Activated CD4-positive, alpha-beta T cell treated with anti-CD3 and anti-CD28 coated beads, Interleukin-2, amount 10 ng/mL, durations not matched to agents 24 days and 14 days (primary cell): ENCODE measurements around the gene STX8. TPM values are rescaled to one million over a fixed set of nuclear protein-coding genes. Genes with fewer than 3 reads are reported as not detected.

Experiments used
- DNase-seq: peaks from one replicate; pipeline ENCODE4 v3.0.0; 2022
- H3K27ac Mint-ChIP-seq: one replicate; pipeline ENCODE4 v1.8.0; 2022; ENCODE audit warnings: mild to moderate bottlenecking, mixed read lengths
- H3K27me3 Mint-ChIP-seq: one replicate; pipeline ENCODE4 v1.8.0; 2022; ENCODE audit warnings: mixed read lengths
- H3K36me3 Mint-ChIP-seq: one replicate; pipeline ENCODE4 v1.8.0; 2022; ENCODE audit warnings: low read depth, mild to moderate bottlenecking, mixed read lengths
- H3K4me1 Mint-ChIP-seq: one replicate; pipeline ENCODE4 v1.8.0; 2021; ENCODE audit warnings: mixed read lengths
- H3K4me3 Mint-ChIP-seq: one replicate; pipeline ENCODE4 v1.8.0; 2022; ENCODE audit warnings: mild to moderate bottlenecking, moderate library complexity, mixed read lengths
- H3K9me3 Mint-ChIP-seq: one replicate; pipeline ENCODE4 v1.8.0; 2021; ENCODE audit warnings: mixed read lengths
- intact Hi-C: fragments of 100-400 bp; cut with micrococcal nuclease; formaldehyde crosslinking; loops from one replicate; pipeline ENCODE4 v1.15.1; 2023
- total RNA-seq: library from RNA; stranded (reverse); gene quantifications from 2 replicates; pipeline ENCODE4 v1.2.3, GENCODE V29; 2022

STX8 gene
- total RNA-seq, 1 donor from 2014 or later = 45.9 TPM

GRCh38 chr17:9284884-9285283 is 290.7 kb downstream of the STX8 start:
- H3K27me3 Mint-ChIP-seq = no peaks in the 10 kb centered on the region
- no peak overlapping the region for H3K4me3 Mint-ChIP-seq
- H3K36me3 Mint-ChIP-seq = no peaks in the 10 kb centered on the region
- peaks cover 14% of the 10 kb centered on the region for H3K4me1 Mint-ChIP-seq
- DNase-seq = no peak
- H3K9me3 Mint-ChIP-seq = no peaks in the 10 kb centered on the region
- no peak overlapping the region for H3K27ac Mint-ChIP-seq
- intact Hi-C loops = no loop called here

- no peaks in the 10 kb centered on the region for H3K27me3 Mint-ChIP-seq
- H3K4me3 Mint-ChIP-seq = no peak overlapping the region
- no peaks in the 10 kb centered on the region for H3K36me3 Mint-ChIP-seq
- H3K27ac Mint-ChIP-seq = no peak overlapping the region
- no peak for DNase-seq
- H3K9me3 Mint-ChIP-seq = no peaks in the 10 kb centered on the region
- intact Hi-C loops = no loop called here
- peaks cover 4% of the 10 kb centered on the region for H3K4me1 Mint-ChIP-seq
Measured at GRCh38 chr17:9283909-9284308, 291.7 kb downstream of the STX8 start.

- intact Hi-C loops = no loop called here
- Mint-ChIP-seq H3K27ac (no peak overlapping the region), H3K4me1 (peaks cover 2% of the 10 kb centered on the region), H3K36me3 (no peaks in the 10 kb centered on the region), H3K4me3 (no peak overlapping the region), H3K27me3 (no peaks in the 10 kb centered on the region), H3K9me3 (no peaks in the 10 kb centered on the region)
- no peak for DNase-seq
Measured at GRCh38 chr17:9279893-9280292, 295.7 kb downstream of the STX8 start.

- intact Hi-C loops = loop anchor here (1.0 to 5.0 kb wide), 3 partner anchors 14 to 38 kb away; no protein-coding TSS in a partner anchor
- H3K4me3 Mint-ChIP-seq = no peak overlapping the region
- H3K9me3 Mint-ChIP-seq = no peaks in the 10 kb centered on the region
- peaks cover 16% of the 10 kb centered on the region for H3K4me1 Mint-ChIP-seq
- no peaks in the 10 kb centered on the region for H3K27me3 Mint-ChIP-seq
- no peak overlapping the region for H3K27ac Mint-ChIP-seq
- no peaks in the 10 kb centered on the region for H3K36me3 Mint-ChIP-seq
- DNase-seq = no peak
Measured at GRCh38 chr17:9274973-9275372, 300.6 kb downstream of the STX8 start.

DNA sequence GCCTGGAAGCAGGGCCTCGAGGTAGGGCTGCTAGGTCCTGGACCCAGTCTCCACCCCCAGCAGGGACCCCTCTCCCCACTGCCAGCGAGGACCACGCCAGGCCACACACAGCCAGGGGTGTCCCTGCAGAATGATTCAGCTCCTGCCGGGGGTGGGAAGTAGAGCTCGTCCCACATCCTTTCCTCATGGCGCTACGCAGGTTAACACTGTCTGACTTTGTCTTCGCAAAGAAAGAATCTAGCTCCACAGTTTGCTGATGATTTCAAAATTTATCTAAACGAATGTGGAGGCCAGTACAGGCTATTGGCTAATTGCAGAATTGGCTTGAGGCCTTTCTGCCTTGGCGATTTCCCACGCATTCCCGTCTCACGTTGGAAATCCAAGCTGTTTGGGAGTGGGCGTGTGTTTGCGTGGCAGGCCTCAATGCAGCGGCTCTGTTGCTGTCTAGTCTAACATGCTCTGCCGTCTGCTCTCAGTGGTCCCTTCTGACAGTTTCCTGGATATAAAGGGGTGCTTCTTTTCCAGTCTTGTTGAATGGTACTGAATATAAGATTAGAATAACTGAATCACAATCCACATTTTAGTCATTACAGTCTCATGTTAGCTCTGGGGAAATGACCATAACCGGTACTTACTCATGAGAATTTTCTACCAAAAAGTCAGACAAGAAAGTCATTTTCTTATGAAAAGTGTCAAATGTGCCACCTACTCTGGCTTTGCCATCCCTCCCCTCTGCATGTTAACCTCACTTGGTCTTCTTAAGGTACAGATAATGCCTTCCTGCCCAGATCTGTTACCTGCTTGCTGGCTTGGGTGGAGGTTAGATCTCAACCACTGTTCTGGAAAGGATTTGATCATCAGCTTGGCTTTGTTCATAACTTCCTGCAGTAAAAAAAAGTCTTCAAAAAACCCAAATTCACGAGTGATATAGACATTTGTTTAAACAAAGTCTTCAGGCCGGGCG is 301.9 kb downstream of the STX8 start:
- DNase-seq = no peak
- intact Hi-C loops = loop anchor here (1.0 to 5.0 kb wide), 3 partner anchors 16 to 36 kb away; no protein-coding TSS in a partner anchor
- Mint-ChIP-seq H3K4me1 (peaks cover 16% of the 10 kb centered on the region), H3K4me3 (peak overlapping the region; percentile 27), H3K9me3 (no peaks in the 10 kb centered on the region), H3K27ac (peak overlapping the region; percentile 88), H3K36me3 (no peaks in the 10 kb centered on the region), H3K27me3 (no peaks in the 10 kb centered on the region)

- peaks cover 16% of the 10 kb centered on the region for H3K4me1 Mint-ChIP-seq
- no peaks in the 10 kb centered on the region for H3K36me3 Mint-ChIP-seq
- H3K27me3 Mint-ChIP-seq = no peaks in the 10 kb centered on the region
- no peak overlapping the region for H3K27ac Mint-ChIP-seq
- intact Hi-C loops = loop anchor here (5.0 kb wide), 1 partner anchor 35 kb away; no protein-coding TSS in a partner anchor
- no peak overlapping the region for H3K4me3 Mint-ChIP-seq
- no peaks in the 10 kb centered on the region for H3K9me3 Mint-ChIP-seq
- no peak for DNase-seq
Measured at GRCh38 chr17:9272501-9273200, 303.0 kb downstream of the STX8 start.

DNA sequence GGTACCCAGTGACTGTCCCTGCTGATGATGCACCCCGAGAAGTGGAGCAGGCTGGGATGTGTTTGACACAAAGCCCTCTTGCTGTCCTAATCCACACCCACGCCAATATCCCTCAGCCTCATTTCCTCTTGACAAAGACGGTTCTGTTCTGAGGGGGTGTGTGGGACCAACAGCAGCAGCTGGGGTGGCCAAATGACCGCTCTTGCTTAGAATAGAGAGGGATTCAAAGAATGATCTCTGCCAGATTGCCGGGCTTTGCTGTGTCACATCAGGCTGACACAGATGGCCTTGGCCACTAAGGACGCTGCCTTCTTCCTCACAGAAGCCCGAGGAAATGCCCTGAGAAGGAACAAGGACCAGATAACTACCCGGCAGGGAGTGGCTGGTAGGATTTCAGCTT is 303.6 kb downstream of the STX8 start:
- intact Hi-C loops = loop anchor here (5.0 kb wide), 1 partner anchor 35 kb away; no protein-coding TSS in a partner anchor

DNA sequence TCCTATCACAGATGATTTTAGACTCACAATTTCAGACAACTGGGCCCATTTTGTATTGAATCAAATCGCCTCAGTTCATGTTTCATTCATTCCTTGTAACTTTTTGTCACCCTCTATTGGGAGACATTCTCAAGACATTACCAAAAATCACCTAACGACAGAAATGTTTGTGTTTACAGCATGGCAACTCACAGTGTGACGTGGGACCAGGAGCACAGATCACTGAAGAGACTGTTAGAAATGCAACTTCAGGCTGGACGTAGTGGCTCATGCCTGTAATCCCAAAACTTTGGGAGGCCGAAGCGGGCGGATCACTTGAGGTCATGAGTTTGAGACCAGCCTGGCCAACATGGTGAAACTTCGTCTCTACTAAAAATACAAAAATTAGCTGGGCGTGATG is 304.7 kb downstream of the STX8 start:
- H3K27ac Mint-ChIP-seq = no peak overlapping the region

More for the DNA sequence above, 303.6 kb downstream of the STX8 start:
- Mint-ChIP-seq H3K36me3 (no peaks in the 10 kb centered on the region), H3K9me3 (no peaks in the 10 kb centered on the region), H3K4me1 (peaks cover 16% of the 10 kb centered on the region), H3K27ac (no peak overlapping the region), H3K27me3 (no peaks in the 10 kb centered on the region), H3K4me3 (no peak overlapping the region)
- DNase-seq = no peak

DNA sequence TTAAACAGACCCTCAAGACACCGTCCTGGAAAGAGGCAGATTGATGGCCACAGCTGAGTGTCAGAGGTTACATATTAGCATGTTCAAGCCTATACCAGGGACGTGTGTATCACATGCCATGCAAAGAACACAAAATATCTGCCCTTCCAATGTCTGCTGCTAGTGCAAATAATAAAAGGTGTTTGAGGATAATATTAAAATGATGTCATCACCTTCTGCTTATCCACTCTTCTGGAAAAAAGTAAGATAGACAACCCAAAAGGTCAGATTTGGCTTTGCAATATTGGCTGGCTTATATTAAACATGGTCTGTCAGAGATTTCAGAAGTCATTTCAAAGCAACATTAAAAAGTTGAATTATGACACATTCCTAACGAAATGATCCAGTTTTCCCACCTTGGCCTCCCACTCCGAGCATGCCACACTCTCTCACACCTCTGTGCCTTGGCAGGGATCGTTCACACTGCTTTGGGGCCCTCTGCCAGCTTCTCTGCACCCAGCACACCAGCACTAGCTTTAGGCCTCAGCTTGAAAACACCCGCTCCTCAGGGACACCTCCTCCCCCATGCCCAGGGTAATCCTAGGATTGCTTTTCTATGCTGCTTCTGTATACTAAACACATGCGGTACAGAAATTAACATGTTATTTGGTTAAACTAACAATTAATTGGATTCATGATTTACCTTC is 306.1 kb downstream of the STX8 start:
- Mint-ChIP-seq H3K27ac (no peak overlapping the region), H3K4me1 (peaks cover 14% of the 10 kb centered on the region), H3K4me3 (no peak overlapping the region), H3K9me3 (no peaks in the 10 kb centered on the region), H3K27me3 (no peaks in the 10 kb centered on the region), H3K36me3 (no peaks in the 10 kb centered on the region)
- intact Hi-C loops = loop anchor here (5.0 kb wide), 1 partner anchor 32 kb away; no protein-coding TSS in a partner anchor
- DNase-seq = no peak

More for the DNA sequence above, 304.7 kb downstream of the STX8 start:
- no peak for DNase-seq
- H3K4me1 Mint-ChIP-seq = peaks cover 16% of the 10 kb centered on the region
- intact Hi-C loops = loop anchor here (5.0 kb wide), 1 partner anchor 34 kb away; no protein-coding TSS in a partner anchor
- no peaks in the 10 kb centered on the region for H3K36me3 Mint-ChIP-seq
- no peaks in the 10 kb centered on the region for H3K9me3 Mint-ChIP-seq
- no peaks in the 10 kb centered on the region for H3K27me3 Mint-ChIP-seq
- H3K4me3 Mint-ChIP-seq = no peak overlapping the region

DNA sequence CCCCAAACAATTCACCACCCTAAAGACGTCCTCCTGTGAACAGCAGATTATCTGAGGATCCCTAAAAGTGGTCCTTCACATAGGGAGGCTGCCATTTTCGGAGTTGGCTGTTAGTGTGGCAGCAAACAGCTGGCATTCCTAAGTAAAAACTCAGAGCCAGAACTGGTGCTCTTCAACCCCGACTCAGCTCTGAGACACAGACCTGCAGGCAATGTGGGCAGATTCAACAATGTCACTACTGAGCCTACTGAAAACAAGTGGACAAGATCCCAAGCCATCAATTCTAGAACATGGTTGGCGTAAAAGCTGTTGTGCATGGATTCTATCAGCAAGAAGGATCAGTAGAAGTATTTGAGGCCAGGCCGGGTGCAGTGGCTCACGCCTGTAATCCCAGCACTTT is 307.1 kb downstream of the STX8 start:
- no peak for DNase-seq
- no peak overlapping the region for H3K4me3 Mint-ChIP-seq
- H3K9me3 Mint-ChIP-seq = peaks cover 7% of the 10 kb centered on the region
- no peaks in the 10 kb centered on the region for H3K27me3 Mint-ChIP-seq
- H3K27ac Mint-ChIP-seq = no peak overlapping the region
- peaks cover 6% of the 10 kb centered on the region for H3K4me1 Mint-ChIP-seq
- no peaks in the 10 kb centered on the region for H3K36me3 Mint-ChIP-seq
- intact Hi-C loops = no loop called here

DNA sequence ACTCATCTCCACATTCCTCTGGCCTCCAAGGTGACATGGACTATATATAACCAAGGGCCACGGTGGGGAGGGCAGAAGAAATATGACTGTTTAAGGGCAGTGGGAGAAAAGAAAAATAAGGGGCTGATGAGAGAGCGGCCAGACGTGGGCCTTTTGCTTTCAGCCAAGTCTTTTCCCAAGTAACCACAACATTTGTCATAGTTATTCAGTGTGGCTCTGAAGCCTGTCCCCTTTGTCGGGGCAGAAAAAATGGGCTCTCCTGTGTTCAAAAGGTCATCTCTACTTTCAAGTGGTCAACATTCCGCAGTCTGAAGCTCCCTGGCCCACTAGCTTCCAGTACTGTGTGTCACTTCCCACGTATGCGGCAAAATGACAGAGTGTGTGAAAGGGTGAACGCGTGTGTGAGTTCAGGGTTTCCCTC is 308.9 kb downstream of the STX8 start:
- Mint-ChIP-seq H3K4me3 (no peak overlapping the region), H3K27ac (no peak overlapping the region), H3K27me3 (no peaks in the 10 kb centered on the region), H3K9me3 (peaks cover 7% of the 10 kb centered on the region), H3K36me3 (no peaks in the 10 kb centered on the region), H3K4me1 (no peaks in the 10 kb centered on the region)
- no peak for DNase-seq
- intact Hi-C loops = no loop called here

DNA sequence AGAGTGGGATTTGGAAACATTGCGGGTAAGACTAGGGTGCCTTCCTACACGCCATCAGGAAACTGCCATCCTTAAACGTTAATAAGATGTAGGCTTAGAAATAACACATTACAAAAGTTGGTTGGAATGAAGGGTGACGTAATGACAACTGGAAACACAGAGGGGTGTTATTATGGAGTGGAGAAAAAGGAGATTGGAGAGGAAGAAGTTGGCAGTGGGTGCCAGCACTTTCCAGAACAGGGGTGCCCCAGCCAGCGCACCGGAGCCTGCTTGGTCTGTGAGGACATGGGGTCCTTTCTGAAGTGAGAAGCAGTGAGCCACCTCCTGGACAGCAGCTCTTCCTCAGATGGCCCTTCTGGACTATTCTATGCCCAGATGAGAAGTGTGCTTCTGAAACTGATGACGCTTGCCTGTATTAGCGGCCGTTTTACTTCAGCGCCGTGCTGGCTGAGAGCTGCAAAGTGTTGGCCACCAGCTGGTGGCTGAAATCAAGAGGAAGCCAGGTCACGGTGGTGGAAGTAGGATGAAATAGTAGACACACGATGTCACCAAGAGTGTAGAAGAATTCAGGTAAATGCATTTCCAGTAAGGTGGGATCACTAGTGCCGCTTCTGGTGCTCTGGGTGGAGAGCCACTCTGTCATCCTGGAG is 309.5 kb downstream of the STX8 start:
- no peaks in the 10 kb centered on the region for H3K27me3 Mint-ChIP-seq
- no peak overlapping the region for H3K27ac Mint-ChIP-seq
- no peak overlapping the region for H3K4me3 Mint-ChIP-seq
- H3K36me3 Mint-ChIP-seq = no peaks in the 10 kb centered on the region
- intact Hi-C loops = no loop called here
- DNase-seq = no peak
- H3K9me3 Mint-ChIP-seq = peaks cover 7% of the 10 kb centered on the region
- H3K4me1 Mint-ChIP-seq = peaks cover 4% of the 10 kb centered on the region
